IMR-90 (cell line): ENCODE data around the gene NR4A3. TPM values are rescaled to one million over a fixed set of nuclear protein-coding genes. Genes with fewer than 3 reads are reported as not detected.

ENCODE experiments used
- ATAC-seq: fragments of 200-7000 bp; cut with Tn5 transposase; 2 replicates; pipeline ENCODE4 v1.9.1; 2020; ENCODE audit warnings: low read depth, mild to moderate bottlenecking, moderate library complexity
- BruUV-seq: library from RNA; stranded (reverse); fragments of 400-500 nt; replicated peaks from 2 replicates; lab custom pipeline; 2021; lab: Mats Ljungman, UMichigan
- CTCF ChIA-PET: fragments of 300-600 bp; formaldehyde crosslinking; extraction: SDS; loops from one replicate; lab custom pipeline; 2021; ENCODE audit warnings: antibody characterized with exemption; lab: Yijun Ruan, JAX
- POLR2A ChIA-PET: fragments of 300-600 bp; sonication (Branson Sonifier 250); formaldehyde crosslinking; loops from one replicate; lab custom pipeline; 2022; ENCODE audit warnings: antibody characterized with exemption; ENCODE audit not compliant: unreplicated experiment; lab: Charles Lee
- DNase-seq: peaks from one replicate; pipeline ENCODE4 v3.0.0; 2013
- H2AFZ ChIP-seq: replicated peaks from 2 replicates; pipeline ENCODE3; 2013; ENCODE audit warnings: low read length, mild to moderate bottlenecking; ENCODE audit not compliant: poor library complexity
- H2AK5ac ChIP-seq: 2 replicates; pipeline ENCODE4 v1.6.1; 2013; ENCODE audit warnings: low read depth, low read length, inconsistent platforms
- H2AK9ac ChIP-seq: replicated peaks from 2 replicates; pipeline ENCODE3; 2013; ENCODE audit warnings: mild to moderate bottlenecking, low read depth, low read length, moderate library complexity; ENCODE audit not compliant: poor library complexity
- H2BK120ac ChIP-seq: 2 replicates; pipeline ENCODE4 v1.6.1; 2013; ENCODE audit warnings: low read depth, low read length, inconsistent platforms
- H2BK15ac ChIP-seq: 3 replicates; pipeline ENCODE4 v1.6.1; 2013; ENCODE audit warnings: low read depth, low read length, inconsistent platforms
- H2BK20ac ChIP-seq: 2 replicates; pipeline ENCODE4 v1.6.1; 2013; ENCODE audit warnings: low read depth, mild to moderate bottlenecking, inconsistent platforms, low read length, moderate library complexity
- H2BK5ac ChIP-seq: 2 replicates; pipeline ENCODE4 v1.6.1; 2013; ENCODE audit warnings: mild to moderate bottlenecking, low read depth, low read length, inconsistent platforms; ENCODE audit not compliant: poor library complexity, severe bottlenecking
- H3K14ac ChIP-seq: replicated peaks from 2 replicates; pipeline ENCODE4 v1.6.1; 2013; ENCODE audit warnings: low read depth, low read length, inconsistent platforms
- H3K18ac ChIP-seq: 2 replicates; pipeline ENCODE4 v1.6.1; 2013; ENCODE audit warnings: low read depth, low read length, control low read depth
- H3K23ac ChIP-seq: 2 replicates; pipeline ENCODE4 v1.6.1; 2013; ENCODE audit warnings: low read depth, low read length, inconsistent platforms
- H3K27ac ChIP-seq: 2 replicates; pipeline ENCODE4 v1.5.1; 2013; ENCODE audit warnings: mild to moderate bottlenecking, control low read depth, low read length; ENCODE audit not compliant: insufficient read depth
- H3K27me3 ChIP-seq: 2 replicates; pipeline ENCODE4 v1.6.1; 2013; ENCODE audit warnings: low read length; ENCODE audit not compliant: control insufficient read depth, insufficient read depth
- H3K36me3 ChIP-seq: 2 replicates; pipeline ENCODE4 v1.6.1; 2013; ENCODE audit warnings: low read length, mixed read lengths; ENCODE audit not compliant: control insufficient read depth, insufficient read depth
- H3K4ac ChIP-seq: 2 replicates; pipeline ENCODE4 v1.6.1; 2013; ENCODE audit warnings: low read depth, low read length, inconsistent platforms
- H3K4me1 ChIP-seq: 2 replicates; pipeline ENCODE4 v1.6.1; 2013; ENCODE audit warnings: low read length, mixed read lengths; ENCODE audit not compliant: control insufficient read depth, insufficient read depth
- H3K4me2 ChIP-seq: 2 replicates; pipeline ENCODE4 v1.6.1; 2013; ENCODE audit warnings: low read depth, mild to moderate bottlenecking, control low read depth, low read length, moderate library complexity
- H3K4me3 ChIP-seq: 2 replicates; pipeline ENCODE4 v1.5.1; 2013; ENCODE audit warnings: low read depth, mild to moderate bottlenecking, control low read depth, low read length, moderate library complexity; ENCODE audit not compliant: insufficient read depth
- H3K56ac ChIP-seq: 2 replicates; pipeline ENCODE4 v1.6.1; 2013; ENCODE audit warnings: low read length, inconsistent platforms; ENCODE audit not compliant: insufficient read depth; ENCODE audit errors: extremely low read depth
- H3K79me1 ChIP-seq, 2 experiments: 2 replicates each; pipeline ENCODE4 v1.6.1; 2013; ENCODE audit warnings: low read length in 2 of 2, inconsistent platforms in 1 of 2, low read depth in 1 of 2
- H3K9ac ChIP-seq: 2 replicates; pipeline ENCODE4 v1.6.1; 2013; ENCODE audit warnings: low read depth, low read length, control low read depth
- H3K9me1 ChIP-seq: 2 replicates; pipeline ENCODE4 v1.6.1; 2013; ENCODE audit warnings: low read length, inconsistent platforms; ENCODE audit not compliant: insufficient read depth
- H3K9me3 ChIP-seq: 2 replicates; pipeline ENCODE4 v1.6.1; 2013; ENCODE audit warnings: low read length; ENCODE audit not compliant: control insufficient read depth, insufficient read depth
- H4K20me1 ChIP-seq: 2 replicates; pipeline ENCODE4 v1.6.1; 2013; ENCODE audit warnings: low read length, inconsistent platforms; ENCODE audit not compliant: insufficient read depth
- H4K5ac ChIP-seq: 2 replicates; pipeline ENCODE4 v1.6.1; 2013; ENCODE audit warnings: mild to moderate bottlenecking, low read depth, low read length, control low read depth
- H4K8ac ChIP-seq, 2 experiments: 2 replicates each; pipeline ENCODE4 v1.6.1; 2013; ENCODE audit warnings: low read depth in 2 of 2, low read length in 2 of 2, control low read depth in 1 of 2, inconsistent platforms in 1 of 2
- H4K91ac ChIP-seq: 2 replicates; pipeline ENCODE4 v1.6.1; 2013; ENCODE audit warnings: low read depth, low read length, inconsistent platforms; ENCODE audit not compliant: insufficient read depth
- RCOR1 ChIP-seq: IDR thresholded peaks from 2 replicates; pipeline ENCODE4 v1.6.1; 2012; ENCODE audit warnings: mild to moderate bottlenecking, low read length, improper control_type of control experiment; ENCODE audit not compliant: insufficient replicate concordance
- SMC3 ChIP-seq: fragments of 150-350 bp; IDR thresholded peaks from 2 replicates; pipeline ENCODE4 v1.6.1; 2016; ENCODE audit warnings: low read depth, mild to moderate bottlenecking, antibody characterized with exemption, low read length, moderate library complexity
- WGBS, 2 experiments: methylation state at CpG; one replicate each; pipeline versions ENCODE4 v1.1.5 to v1.1.7; 2013; ENCODE audit warnings: missing lambda C conversion rate in 2 of 2; ENCODE audit not compliant: insufficient read length in 1 of 2; ENCODE audit errors: extremely low coverage in 2 of 2; 5-methylcytosine and 5-hydroxymethylcytosine counted together
- dilution Hi-C: fragments of 300-500 bp; cut with HindIII; formaldehyde crosslinking; loops from one replicate; pipeline ENCODE4 v1.14.3; 2018; ENCODE audit warnings: low sequenced_read_pairs; ENCODE audit not compliant: unreplicated experiment
- in situ Hi-C: fragments of 300-500 bp; cut with MboI; formaldehyde crosslinking; loops from 3 replicates; pipeline ENCODE4 v1.14.3; 2019; ENCODE audit warnings: low sequenced_read_pairs, inconsistent platforms, mixed read lengths
- intact Hi-C: fragments of 100-400 bp; cut with micrococcal nuclease; formaldehyde crosslinking; loops from 2 replicates; pipeline ENCODE4 v1.10.0; 2022
- polyA plus RNA-seq, 3 experiments: library from polyadenylated mRNA; depleted of rRNA; stranded (reverse); fragments of >200 nt; gene quantifications; 2 replicates each; pipeline ENCODE4 v1.2.3, GENCODE V29; 2012; ENCODE audit warnings: low replicate concordance in 1 of 3
- total RNA-seq: library from RNA; depleted of rRNA; stranded (reverse); fragments of >200 nt; gene quantifications from 2 replicates; pipeline ENCODE4 v1.2.3, GENCODE V29; 2012
- TF ChIP-seq, protein P1 (sequence below): fragments of 150-350 bp; IDR thresholded peaks from 2 replicates; pipeline ENCODE4 v1.6.1; 2016; ENCODE audit warnings: low read depth, mild to moderate bottlenecking, low read length, moderate library complexity, borderline replicate concordance

Gene NR4A3
- total and polyA plus RNA-seq, 2 of the 4 experiments (the other 2 are of a cell fraction), result 0.27 to 0.54 TPM

- in situ Hi-C loops, result no loop called here
Measured at GRCh38 chr9:99907208-99907532, 85.5 kb downstream of the NR4A3 start.

More at GRCh38 chr9:99907208-99907532, 85.5 kb downstream of the NR4A3 start:
- H3K4me3 ChIP-seq, result peak overlapping the region; percentile 99
- no CpG with 5 or more reads among the region's 9 CpGs for WGBS, 2 experiments
- no peak overlapping the region for H2BK20ac ChIP-seq
- no peaks in the 10 kb centered on the region for H3K9me3 ChIP-seq
- H4K20me1 ChIP-seq, result no peaks in the 10 kb centered on the region
- TF ChIP-seq, protein P1, sequence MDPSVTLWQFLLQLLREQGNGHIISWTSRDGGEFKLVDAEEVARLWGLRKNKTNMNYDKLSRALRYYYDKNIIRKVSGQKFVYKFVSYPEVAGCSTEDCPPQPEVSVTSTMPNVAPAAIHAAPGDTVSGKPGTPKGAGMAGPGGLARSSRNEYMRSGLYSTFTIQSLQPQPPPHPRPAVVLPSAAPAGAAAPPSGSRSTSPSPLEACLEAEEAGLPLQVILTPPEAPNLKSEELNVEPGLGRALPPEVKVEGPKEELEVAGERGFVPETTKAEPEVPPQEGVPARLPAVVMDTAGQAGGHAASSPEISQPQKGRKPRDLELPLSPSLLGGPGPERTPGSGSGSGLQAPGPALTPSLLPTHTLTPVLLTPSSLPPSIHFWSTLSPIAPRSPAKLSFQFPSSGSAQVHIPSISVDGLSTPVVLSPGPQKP, result no peak
- TF ChIP-seq SMC3, result no peak
- TF ChIP-seq RCOR1, result no peak
- H3K36me3 ChIP-seq, result no peaks in the 10 kb centered on the region
- H2AFZ ChIP-seq, result peak overlapping the region; percentile 93
- no peak overlapping the region for H2BK15ac ChIP-seq
- ChIA-PET CTCF (interaction anchor here (0.6 to 1.5 kb wide), 3 partner anchors 10 to 23 kb away, joined by 3 to 5 read pairs (median 3); no protein-coding TSS in a partner anchor), POLR2A (no interaction called here)
- H3K14ac ChIP-seq, result peak overlapping the region; percentile 79
- H3K79me1 ChIP-seq, result peaks cover 14 to 27% of the 10 kb centered on the region in 2 experiments
- peak overlapping the region; percentile 79 for H3K4ac ChIP-seq
- dilution Hi-C loops, result no loop called here
- peak overlapping the region; percentile 43; the same call in 1 of the 2 replicates for H3K56ac ChIP-seq
- intact Hi-C loops, result loop anchor here (5.0 to 10.0 kb wide), 2 partner anchors 215 to 642 kb away; no protein-coding TSS in a partner anchor
- peak overlapping the region; percentile 92 for H4K5ac ChIP-seq
- peak overlapping the region; percentile 78 to 92 for H4K8ac ChIP-seq
- peak overlapping the region; percentile 2 for H2AK9ac ChIP-seq
- no peak for ATAC-seq
- no peaks in the 10 kb centered on the region for H3K27me3 ChIP-seq
- H2AK5ac ChIP-seq, result peak overlapping the region; percentile 50; the same call in 1 of the 2 replicates
- H3K18ac ChIP-seq, result peak overlapping the region; percentile 86
- peak overlapping the region; percentile 28; the same call in 1 of the 2 replicates for H2BK120ac ChIP-seq
- H3K23ac ChIP-seq, result peak overlapping the region; percentile 74
- no peaks in the 10 kb centered on the region for H3K4me1 ChIP-seq
- H2BK5ac ChIP-seq, result peak overlapping the region; percentile 83
- DNase-seq, result no peak
- no peak overlapping the region for H4K91ac ChIP-seq
- peak overlapping the region; percentile 91 for H3K27ac ChIP-seq
- H3K9ac ChIP-seq, result peak overlapping the region; percentile 95
- BruUV-seq, result no TSS peak
- peak overlapping the region; percentile 95 for H3K4me2 ChIP-seq
- no peaks in the 10 kb centered on the region for H3K9me1 ChIP-seq
